Activated CD4-positive, alpha-beta memory T cell treated with anti-CD3 and anti-CD28 coated beads for 36 hours (primary cell): ENCODE results near the gene TTLL9. TPM values are rescaled to one million over a fixed set of nuclear protein-coding genes. Genes with fewer than 3 reads are reported as not detected.

ENCODE experiments used
- CTCF ChIA-PET: fragments of 350-600 bp; sonication (Branson Sonifier 250); formaldehyde crosslinking; loops from one replicate; lab custom pipeline; 2021; ENCODE audit warnings: antibody characterized with exemption, inconsistent platforms; lab: Charles Lee
- POLR2A ChIA-PET: fragments of 350-600 bp; sonication (Branson Sonifier 250); formaldehyde crosslinking; loops from one replicate; lab custom pipeline; 2021; ENCODE audit warnings: antibody characterized with exemption; lab: Charles Lee
- DNase-seq: peaks from one replicate; pipeline ENCODE4 v3.0.0-alpha.2; 2020
- H3K27ac Mint-ChIP-seq: one replicate; pipeline ENCODE4 v1.8.0; 2021; ENCODE audit warnings: mixed read lengths
- H3K27me3 Mint-ChIP-seq: one replicate; pipeline ENCODE4 v1.8.0; 2021; ENCODE audit warnings: mixed read lengths
- H3K36me3 Mint-ChIP-seq: one replicate; pipeline ENCODE4 v1.8.0; 2021; ENCODE audit warnings: mixed read lengths
- H3K4me1 Mint-ChIP-seq: one replicate; pipeline ENCODE4 v1.8.0; 2021; ENCODE audit warnings: low read depth, mixed read lengths
- H3K4me3 Mint-ChIP-seq: one replicate; pipeline ENCODE4 v1.8.0; 2021; ENCODE audit warnings: mild to moderate bottlenecking, mixed read lengths
- H3K9me3 Mint-ChIP-seq: one replicate; pipeline ENCODE4 v1.8.0; 2021; ENCODE audit warnings: mixed read lengths
- intact Hi-C: fragments of 100-400 bp; cut with micrococcal nuclease; formaldehyde crosslinking; loops from one replicate; pipeline ENCODE4 v1.15.1; 2023
- total RNA-seq, 2 experiments: library from RNA; stranded (reverse); gene quantifications; one replicate each; pipeline ENCODE4 v1.2.3, GENCODE V29; 2021

The TTLL9 gene
- total RNA-seq, 2 experiments from 2014 or later = not detected

- Mint-ChIP-seq H3K4me3 (no peak overlapping the region), H3K36me3 (no peaks in the 10 kb centered on the region), H3K27me3 (peaks cover 10% of the 10 kb centered on the region), H3K27ac (no peak overlapping the region), H3K9me3 (no peaks in the 10 kb centered on the region), H3K4me1 (no peaks in the 10 kb centered on the region)
- intact Hi-C loops = no loop called here
- POLR2A ChIA-PET = no interaction called here
- CTCF ChIA-PET = interaction anchor here (0.7 to 7.7 kb wide), 4 partner anchors 26 to 242 kb away, joined by 3 to 102 read pairs (median 5); partner anchors contain the start of gene PDRG1
- DNase-seq = no peak
Measured at GRCh38 chr20:31849306-31849930, 21.0 kb upstream of the TTLL9 start.

- H3K9me3 Mint-ChIP-seq = no peaks in the 10 kb centered on the region
- CTCF ChIA-PET = interaction anchor here (0.8 to 7.7 kb wide), 18 partner anchors 8 to 671 kb away, joined by 3 to 102 read pairs (median 4); partner anchors contain the start of gene PDRG1
- intact Hi-C loops = no loop called here
- H3K27ac Mint-ChIP-seq = no peak overlapping the region
- H3K27me3 Mint-ChIP-seq = peaks cover 10% of the 10 kb centered on the region
- POLR2A ChIA-PET = no interaction called here
- H3K4me1 Mint-ChIP-seq = no peaks in the 10 kb centered on the region
- no peaks in the 10 kb centered on the region for H3K36me3 Mint-ChIP-seq
- DNase-seq = no peak
- H3K4me3 Mint-ChIP-seq = no peak overlapping the region
Measured at GRCh38 chr20:31851240-31851955, 19.0 kb upstream of the TTLL9 start.

- DNase-seq = no peak
- peaks cover 15% of the 10 kb centered on the region for H3K27me3 Mint-ChIP-seq
- intact Hi-C loops = loop anchor here (2.0 kb wide), 1 partner anchor 239 kb away; no protein-coding TSS in a partner anchor
- H3K9me3 Mint-ChIP-seq = no peaks in the 10 kb centered on the region
- no peak overlapping the region for H3K27ac Mint-ChIP-seq
- ChIA-PET CTCF (interaction anchor here (1.1 to 7.7 kb wide), 19 partner anchors 8 to 238 kb away, joined by 3 to 102 read pairs (median 6); partner anchors contain the start of gene PDRG1), POLR2A (no interaction called here)
- no peaks in the 10 kb centered on the region for H3K4me1 Mint-ChIP-seq
- H3K4me3 Mint-ChIP-seq = no peak overlapping the region
- no peaks in the 10 kb centered on the region for H3K36me3 Mint-ChIP-seq
Measured at GRCh38 chr20:31853481-31853880, 17.0 kb upstream of the TTLL9 start.

GRCh38 chr20:31856516-31856915, 13.9 kb upstream of the TTLL9 start:
- DNase-seq = no peak
- ChIA-PET POLR2A (no interaction called here), CTCF (interaction anchor here (1.5 to 7.7 kb wide), 4 partner anchors 10 to 174 kb away, joined by 6 to 102 read pairs (median 42); partner anchors contain the start of gene PDRG1)
- Mint-ChIP-seq H3K4me3 (no peak overlapping the region), H3K27me3 (peaks cover 12% of the 10 kb centered on the region), H3K9me3 (no peaks in the 10 kb centered on the region), H3K27ac (no peak overlapping the region), H3K4me1 (peaks cover 4% of the 10 kb centered on the region), H3K36me3 (no peaks in the 10 kb centered on the region)
- intact Hi-C loops = no loop called here

GRCh38 chr20:31857861-31858759, 12.3 kb upstream of the TTLL9 start:
- Mint-ChIP-seq H3K4me3 (no peak overlapping the region), H3K27ac (no peak overlapping the region), H3K36me3 (no peaks in the 10 kb centered on the region), H3K4me1 (peaks cover 4% of the 10 kb centered on the region), H3K9me3 (no peaks in the 10 kb centered on the region), H3K27me3 (peaks cover 14% of the 10 kb centered on the region)
- CTCF ChIA-PET = interaction anchor here (1.4 to 2.4 kb wide), 2 partner anchors 7 to 11 kb away, joined by 3 to 6 read pairs; no protein-coding TSS in a partner anchor
- POLR2A ChIA-PET = no interaction called here
- intact Hi-C loops = no loop called here
- no peak for DNase-seq

GRCh38 chr20:31858760-31859083, 11.7 kb upstream of the TTLL9 start:
- Mint-ChIP-seq H3K4me1 (peaks cover 4% of the 10 kb centered on the region), H3K36me3 (no peaks in the 10 kb centered on the region), H3K4me3 (no peak overlapping the region), H3K27me3 (peaks cover 14% of the 10 kb centered on the region), H3K27ac (no peak overlapping the region), H3K9me3 (no peaks in the 10 kb centered on the region)
- intact Hi-C loops = no loop called here
- CTCF ChIA-PET = interaction anchor here (1.4 to 2.4 kb wide), 2 partner anchors 8 to 12 kb away, joined by 3 to 6 read pairs; no protein-coding TSS in a partner anchor
- POLR2A ChIA-PET = no interaction called here
- DNase-seq = no peak

- H3K27me3 Mint-ChIP-seq = peaks cover 14% of the 10 kb centered on the region
- H3K4me3 Mint-ChIP-seq = no peak overlapping the region
- no peaks in the 10 kb centered on the region for H3K36me3 Mint-ChIP-seq
- H3K27ac Mint-ChIP-seq = no peak overlapping the region
- H3K4me1 Mint-ChIP-seq = peaks cover 4% of the 10 kb centered on the region
- intact Hi-C loops = no loop called here
- ChIA-PET CTCF (interaction anchor here (1.2 to 2.4 kb wide), 6 partner anchors 8 to 232 kb away, joined by 3 to 6 read pairs (median 4); partner anchors contain the start of gene PDRG1), POLR2A (no interaction called here)
- DNase-seq = no peak
- no peaks in the 10 kb centered on the region for H3K9me3 Mint-ChIP-seq
Measured at GRCh38 chr20:31859266-31859997, 11.0 kb upstream of the TTLL9 start.

GRCh38 chr20:31859998-31860380, 10.4 kb upstream of the TTLL9 start:
- POLR2A ChIA-PET = no interaction called here
- H3K36me3 Mint-ChIP-seq = no peaks in the 10 kb centered on the region

GRCh38 chr20:31860390-31861134, 9.9 kb upstream of the TTLL9 start:
- intact Hi-C loops = no loop called here

More at GRCh38 chr20:31859998-31860380, 10.4 kb upstream of the TTLL9 start:
- Mint-ChIP-seq H3K27me3 (peaks cover 14% of the 10 kb centered on the region), H3K27ac (no peak overlapping the region), H3K4me3 (no peak overlapping the region), H3K4me1 (peaks cover 4% of the 10 kb centered on the region), H3K9me3 (no peaks in the 10 kb centered on the region)
- intact Hi-C loops = no loop called here
- CTCF ChIA-PET = interaction anchor here (1.2 to 2.4 kb wide), 5 partner anchors 13 to 231 kb away, joined by 3 to 6 read pairs (median 6); partner anchors contain the start of gene PDRG1
- no peak for DNase-seq

GRCh38 chr20:31861135-31861384, 9.4 kb upstream of the TTLL9 start:
- intact Hi-C loops = no loop called here
- CTCF ChIA-PET = interaction anchor here (1.0 to 1.8 kb wide), 4 partner anchors 8 to 170 kb away, joined by 3 to 8 read pairs (median 4); partner anchors contain the start of gene PDRG1
- peaks cover 4% of the 10 kb centered on the region for H3K4me1 Mint-ChIP-seq

More at GRCh38 chr20:31860390-31861134, 9.9 kb upstream of the TTLL9 start:
- H3K27me3 Mint-ChIP-seq = peaks cover 14% of the 10 kb centered on the region
- no peaks in the 10 kb centered on the region for H3K9me3 Mint-ChIP-seq
- no peak overlapping the region for H3K4me3 Mint-ChIP-seq
- no peak overlapping the region for H3K27ac Mint-ChIP-seq
- H3K4me1 Mint-ChIP-seq = peaks cover 4% of the 10 kb centered on the region
- POLR2A ChIA-PET = no interaction called here
- CTCF ChIA-PET = interaction anchor here (1.2 to 2.4 kb wide), 5 partner anchors 14 to 231 kb away, joined by 3 to 6 read pairs (median 6); partner anchors contain the start of gene PDRG1
- no peak for DNase-seq
- no peaks in the 10 kb centered on the region for H3K36me3 Mint-ChIP-seq

More at GRCh38 chr20:31861135-31861384, 9.4 kb upstream of the TTLL9 start:
- Mint-ChIP-seq H3K4me3 (no peak overlapping the region), H3K9me3 (no peaks in the 10 kb centered on the region), H3K27me3 (peaks cover 14% of the 10 kb centered on the region), H3K27ac (no peak overlapping the region), H3K36me3 (no peaks in the 10 kb centered on the region)
- DNase-seq = no peak
- POLR2A ChIA-PET = no interaction called here
